Esophagus (tissue), 2 donors: ENCODE results near the gene MACIR. TPM values are rescaled to one million over a fixed set of nuclear protein-coding genes. Genes with fewer than 3 reads are reported as not detected.
"Not testable (repeated sequence)": the region's sequence is repeated elsewhere in the genome, so short reads cannot be mapped to it uniquely, and the experiment has no call there.

Source experiments
- H3K27ac ChIP-seq, 2 donors: one replicate each; pipeline ENCODE4 v1.5.1; 2013; ENCODE audit warnings: low read depth in 2 of 2, mild to moderate bottlenecking in 2 of 2, inconsistent platforms in 1 of 2, low read length in 1 of 2, moderate library complexity in 1 of 2
- H3K27me3 ChIP-seq, 2 donors: one replicate each; pipeline ENCODE4 v1.6.1; 2013; ENCODE audit warnings: low read length in 2 of 2, control low read depth in 1 of 2, mild to moderate bottlenecking in 1 of 2; ENCODE audit not compliant: insufficient read depth in 2 of 2, control insufficient read depth in 1 of 2
- H3K36me3 ChIP-seq, 2 donors: one replicate each; pipeline ENCODE4 v1.6.1; 2013; ENCODE audit warnings: low read length in 1 of 2; ENCODE audit not compliant: control insufficient read depth in 2 of 2, insufficient read depth in 2 of 2
- H3K4me1 ChIP-seq, 2 donors: one replicate each; pipeline ENCODE4 v1.6.1; 2013; ENCODE audit warnings: low read length in 1 of 2; ENCODE audit not compliant: control insufficient read depth in 2 of 2, insufficient read depth in 2 of 2
- H3K4me3 ChIP-seq, 2 donors: one replicate each; pipeline ENCODE4 v1.5.1; 2013; ENCODE audit warnings: low read length in 2 of 2, mild to moderate bottlenecking in 2 of 2, low read depth in 1 of 2, moderate library complexity in 1 of 2
- H3K9me3 ChIP-seq, 2 donors: one replicate each; pipeline ENCODE4 v1.6.1; 2013; ENCODE audit warnings: mild to moderate bottlenecking in 2 of 2, low read depth in 1 of 2, low read length in 1 of 2, moderate library complexity in 1 of 2; ENCODE audit not compliant: control insufficient read depth in 2 of 2, insufficient read depth in 1 of 2
- WGBS, 2 donors: extraction: QIAGEN DNeasy Blood & Tissue Kit; methylation state at CpG; one replicate each; pipeline ENCODE4 v1.1.7; 2013; 5-methylcytosine and 5-hydroxymethylcytosine counted together
- polyA plus RNA-seq, 2 donors: library from polyadenylated mRNA; stranded (reverse); fragments of 200-250 nt; gene quantifications; one replicate each; pipeline ENCODE4 v1.2.3, GENCODE V29; 2013
- donor health status: healthy with polysubstance abuse.
- donor health status: Bipolar disorder and iron deficiency.

Gene MACIR
- polyA plus RNA-seq, result 1 to 10 TPM; 3.0 to 3.8 TPM

DNA sequence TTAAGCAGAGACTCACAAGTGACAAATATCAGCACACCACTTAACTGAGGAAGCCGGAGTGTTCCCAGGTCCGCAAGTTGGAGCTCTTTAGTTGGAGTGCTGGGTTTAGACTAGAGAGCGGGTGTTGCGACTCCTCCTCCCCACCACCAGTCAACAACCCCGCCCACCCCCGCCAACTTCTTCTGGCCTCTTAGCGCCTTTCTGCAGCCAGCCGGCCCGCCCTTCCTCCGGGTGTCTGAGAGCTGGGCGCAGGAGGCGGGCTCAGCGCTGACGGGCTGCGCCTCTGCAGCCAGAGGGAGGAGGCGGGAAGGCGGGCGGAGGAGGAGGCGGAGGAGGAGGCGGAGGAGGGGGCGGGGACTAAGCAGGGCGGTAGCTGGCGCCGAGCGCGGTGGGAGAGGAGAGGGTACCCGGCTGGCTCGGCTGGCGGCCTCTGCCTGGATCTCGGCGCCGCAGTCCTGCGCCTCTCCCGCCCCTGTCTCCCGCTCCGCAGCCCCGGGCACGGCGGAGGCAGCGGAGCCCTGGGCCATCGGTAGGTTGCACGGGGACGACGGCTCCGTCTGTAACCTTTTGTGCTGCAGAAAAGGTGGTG lies at the start of gene MACIR:
Gene MACIR (plus strand): TSS at position 396 of the 589 bp plus-strand sequence. CDS start 17,157 bp downstream, outside the sequence.
- WGBS, 2 donors, result 0 to 1% methylated on average over 18 to 45 of the region's 45 CpGs
- Histone ChIP-seq H3K4me3 (peak within 1 kb of the TSS; percentile 94 to 96), H3K27ac (peak within 1 kb of the TSS; percentile 88 to 97), H3K27me3 (no peaks in the 10 kb centered on the region), H3K4me1 (peaks cover 0 to 3% of the 10 kb centered on the region in 2 donors), H3K9me3 (no peaks in the 10 kb centered on the region), H3K36me3 (no peaks in the 10 kb centered on the region)

DNA sequence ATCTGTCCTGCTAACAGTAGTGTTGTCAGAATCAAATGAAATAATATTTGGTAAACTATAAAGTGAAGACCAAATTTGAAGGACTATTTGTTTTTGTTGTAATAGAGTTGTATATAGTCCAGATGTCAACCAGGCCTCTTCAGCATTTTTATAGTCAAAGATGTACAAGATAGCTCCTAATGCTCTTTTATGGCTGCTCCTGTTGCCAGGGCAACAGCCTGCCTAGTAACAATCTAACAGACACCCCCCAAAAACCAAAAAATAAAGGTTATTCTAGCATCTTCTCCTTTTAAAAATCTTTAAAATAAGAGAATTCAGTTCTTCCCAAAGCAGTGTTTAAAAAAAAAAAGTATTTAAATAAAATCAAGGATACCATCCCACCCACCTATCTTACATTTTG lies 49.5 kb upstream of the MACIR start:
- H3K4me3 ChIP-seq, result no peak overlapping the region
- H3K36me3 ChIP-seq, result no peaks in the 10 kb centered on the region
- no peak overlapping the region for H3K27ac ChIP-seq
- no peaks in the 10 kb centered on the region for H3K27me3 ChIP-seq
- H3K4me1 ChIP-seq, result no peaks in the 10 kb centered on the region
- H3K9me3 ChIP-seq, result no peaks in the 10 kb centered on the region

DNA sequence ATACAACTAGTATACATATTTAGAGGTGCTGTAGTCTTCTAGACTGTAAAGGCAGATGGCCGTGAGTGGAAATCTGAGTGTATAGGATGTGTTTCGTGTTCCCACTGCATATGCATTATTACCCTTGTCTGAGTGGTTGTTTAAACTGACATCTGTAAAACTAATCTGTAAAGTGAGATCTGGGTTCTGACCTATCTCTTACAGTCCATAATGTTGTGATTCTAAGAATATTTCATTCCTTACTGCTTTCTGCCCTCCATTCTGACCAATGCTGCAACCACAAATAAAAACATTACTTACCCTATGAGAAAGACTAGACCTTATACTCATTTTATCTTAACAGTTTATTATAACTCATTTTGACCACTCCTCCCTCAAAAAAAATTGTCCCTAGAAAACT lies 47.6 kb upstream of the MACIR start:
- 98 to 100% methylated on average over 2 of the region's 2 CpGs for whole genome bisulfite sequencing, 2 donors

DNA sequence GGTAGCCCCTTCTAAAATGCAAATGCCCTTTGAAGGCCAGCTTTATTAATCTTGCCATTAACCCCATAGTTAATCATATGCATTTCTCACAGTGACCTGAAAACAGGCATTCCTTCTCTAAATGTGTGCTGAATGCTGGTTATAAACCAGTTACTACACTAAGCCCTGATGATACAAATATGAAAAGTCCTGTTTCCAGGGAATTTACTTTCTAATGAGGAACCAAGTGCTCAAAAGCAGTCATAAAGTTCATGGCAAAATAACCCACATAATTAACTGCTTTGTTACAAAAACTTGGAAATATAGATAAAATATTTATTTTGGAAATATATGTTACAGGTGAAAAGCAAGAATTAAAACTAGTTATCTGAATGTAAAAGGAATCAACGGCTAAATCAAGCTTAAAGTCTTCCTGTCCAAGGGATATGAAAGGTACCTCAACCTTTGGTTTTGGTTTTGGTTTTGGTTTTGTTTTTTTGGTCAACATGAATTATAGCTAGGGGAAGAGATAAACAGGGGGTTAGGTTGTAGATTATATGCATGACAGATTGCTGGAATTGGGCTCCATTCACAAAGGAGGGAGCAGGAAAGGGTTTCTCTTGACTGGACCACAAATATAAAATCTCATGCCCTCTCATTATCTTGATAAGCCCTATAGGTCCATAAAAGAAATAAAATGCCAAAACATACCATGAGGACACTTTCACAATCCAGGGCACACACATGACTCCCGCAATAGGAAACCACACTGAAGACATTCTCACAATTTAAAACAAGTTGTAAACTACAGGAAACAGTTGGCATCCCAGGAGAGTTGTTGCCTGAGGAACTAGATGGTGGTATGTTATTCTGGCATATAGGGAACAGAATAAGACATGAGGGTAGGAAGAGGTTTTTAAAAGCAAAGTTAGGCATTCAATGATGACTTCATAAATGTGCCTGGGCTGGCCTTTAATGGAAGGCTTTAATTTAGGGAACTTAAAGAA lies 46.7 kb upstream of the MACIR start:
- Histone ChIP-seq H3K27ac (no peak overlapping the region), H3K4me3 (no peak overlapping the region), H3K9me3 (no peaks in the 10 kb centered on the region), H3K27me3 (no peaks in the 10 kb centered on the region), H3K36me3 (no peaks in the 10 kb centered on the region), H3K4me1 (no peaks in the 10 kb centered on the region)
- 64 to 78% methylated on average over 2 of the region's 2 CpGs for WGBS, 2 donors

More for the DNA sequence above, 47.6 kb upstream of the MACIR start:
- Histone ChIP-seq H3K9me3 (no peaks in the 10 kb centered on the region), H3K4me3 (no peak overlapping the region), H3K27ac (no peak overlapping the region), H3K36me3 (no peaks in the 10 kb centered on the region), H3K4me1 (no peaks in the 10 kb centered on the region), H3K27me3 (no peaks in the 10 kb centered on the region)

DNA sequence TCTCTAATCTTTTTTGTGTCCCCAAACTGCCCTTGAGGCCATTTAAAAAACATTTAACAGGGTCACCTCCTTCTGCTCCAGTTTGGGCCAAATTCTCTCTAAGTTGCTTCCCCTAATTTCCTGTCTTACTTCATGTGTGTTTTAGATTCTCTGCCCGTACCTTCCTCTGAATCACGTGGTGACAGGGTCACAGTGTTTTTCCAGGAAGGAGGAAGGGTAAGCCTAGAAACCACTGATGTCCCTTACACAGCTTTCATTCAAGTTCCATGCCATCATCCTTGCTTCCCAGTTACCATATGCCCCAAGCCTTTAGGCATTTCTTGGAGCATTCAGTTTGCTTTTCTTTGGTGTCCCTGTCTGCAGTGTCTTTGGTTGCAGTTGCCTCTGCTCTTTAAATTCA lies 42.4 kb upstream of the MACIR start:
- no peak overlapping the region for H3K27ac ChIP-seq
- no peaks in the 10 kb centered on the region for H3K27me3 ChIP-seq
- no peak overlapping the region for H3K4me3 ChIP-seq
- no peaks in the 10 kb centered on the region for H3K36me3 ChIP-seq
- H3K9me3 ChIP-seq, result no peaks in the 10 kb centered on the region
- no peaks in the 10 kb centered on the region for H3K4me1 ChIP-seq
- WGBS, 2 donors, result 32 to 36% methylated on average over 2 of the region's 2 CpGs

- Histone ChIP-seq H3K27ac (no peak overlapping the region), H3K27me3 (no peaks in the 10 kb centered on the region), H3K4me3 (no peak overlapping the region), H3K36me3 (no peaks in the 10 kb centered on the region), H3K4me1 (no peaks in the 10 kb centered on the region), H3K9me3 (no peaks in the 10 kb centered on the region)
- WGBS, 2 donors, result 68 to 72% methylated on average over 2 of the region's 2 CpGs
These were observed 41.9 kb upstream of the MACIR start for GRCh38 chr5:103216697-103217096.

DNA sequence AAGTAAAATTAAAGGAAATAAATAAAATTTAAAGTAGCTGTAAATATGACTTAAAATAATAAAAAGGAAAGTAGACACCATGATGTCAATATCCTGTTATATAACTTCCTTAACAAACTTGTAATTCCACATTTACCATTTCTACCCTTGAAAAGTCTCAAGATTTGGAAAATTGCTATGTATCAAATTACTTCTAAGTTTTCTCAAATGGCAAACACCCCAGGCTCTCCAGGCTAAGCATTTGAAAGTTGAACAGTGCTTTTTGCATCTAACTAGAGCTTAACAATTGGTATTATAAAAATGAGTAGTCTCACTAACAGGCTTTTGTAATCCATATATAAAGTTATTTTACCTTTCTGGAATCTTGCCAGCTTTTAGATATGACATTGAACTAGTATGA lies 41.5 kb upstream of the MACIR start:
- no peaks in the 10 kb centered on the region for H3K36me3 ChIP-seq
- no peaks in the 10 kb centered on the region for H3K4me1 ChIP-seq
- H3K27me3 ChIP-seq, result no peaks in the 10 kb centered on the region
- H3K27ac ChIP-seq, result no peak overlapping the region
- H3K4me3 ChIP-seq, result no peak overlapping the region
- H3K9me3 ChIP-seq, result no peaks in the 10 kb centered on the region

DNA sequence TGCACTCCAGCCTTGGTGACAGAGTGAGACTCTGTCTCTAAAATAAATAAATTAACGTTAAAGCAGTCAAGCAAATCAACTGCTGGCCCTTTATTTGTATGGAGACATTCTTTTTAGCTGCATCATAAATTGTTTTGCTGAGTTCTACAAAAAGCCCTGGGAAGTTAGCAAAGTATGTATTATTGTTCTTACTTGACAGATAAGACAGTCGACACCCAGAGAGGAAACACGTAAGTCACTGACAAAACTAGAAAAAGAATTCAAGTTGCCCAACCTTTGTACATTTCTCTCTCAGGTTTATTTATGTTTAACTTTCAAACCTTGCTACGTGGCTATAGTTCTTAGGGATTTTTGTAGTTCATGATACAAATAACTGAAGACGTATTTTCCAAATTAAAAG lies 40.4 kb upstream of the MACIR start:
- no peaks in the 10 kb centered on the region for H3K27me3 ChIP-seq
- H3K27ac ChIP-seq, result no peak overlapping the region
- no peaks in the 10 kb centered on the region for H3K9me3 ChIP-seq
- no peaks in the 10 kb centered on the region for H3K4me1 ChIP-seq
- WGBS, 2 donors, result 62 to 69% methylated on average over 5 of the region's 5 CpGs
- no peaks in the 10 kb centered on the region for H3K36me3 ChIP-seq
- H3K4me3 ChIP-seq, result no peak overlapping the region

DNA sequence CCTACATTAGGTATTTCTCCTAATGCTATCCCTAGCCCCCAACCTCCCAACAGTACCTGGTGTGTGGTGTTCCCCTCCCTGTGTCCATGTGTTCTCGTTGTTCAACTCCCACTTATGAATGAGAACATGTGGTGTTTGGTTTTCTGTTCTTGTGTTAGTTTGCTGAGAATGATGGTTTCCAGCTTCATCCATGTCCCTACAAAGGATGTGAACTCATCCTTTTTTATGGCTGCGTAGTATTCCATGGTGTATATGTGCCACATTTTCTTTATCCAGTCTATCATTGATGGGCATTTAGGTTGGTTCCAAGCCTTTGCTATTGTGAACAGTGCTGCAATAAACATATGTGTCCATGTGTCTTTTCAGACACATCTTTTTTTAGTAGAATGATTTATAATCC lies 39.5 kb upstream of the MACIR start:
- H3K27me3 ChIP-seq, H3K36me3 ChIP-seq, H3K9me3 ChIP-seq, H3K4me3 ChIP-seq, H3K27ac ChIP-seq, H3K4me1 ChIP-seq: not testable (repeated sequence)
- WGBS, 2 donors, result 90 to 96% methylated on average over 2 of the region's 2 CpGs
